ENCODE data around the gene TBX1.

TBX1 gene

DNA sequence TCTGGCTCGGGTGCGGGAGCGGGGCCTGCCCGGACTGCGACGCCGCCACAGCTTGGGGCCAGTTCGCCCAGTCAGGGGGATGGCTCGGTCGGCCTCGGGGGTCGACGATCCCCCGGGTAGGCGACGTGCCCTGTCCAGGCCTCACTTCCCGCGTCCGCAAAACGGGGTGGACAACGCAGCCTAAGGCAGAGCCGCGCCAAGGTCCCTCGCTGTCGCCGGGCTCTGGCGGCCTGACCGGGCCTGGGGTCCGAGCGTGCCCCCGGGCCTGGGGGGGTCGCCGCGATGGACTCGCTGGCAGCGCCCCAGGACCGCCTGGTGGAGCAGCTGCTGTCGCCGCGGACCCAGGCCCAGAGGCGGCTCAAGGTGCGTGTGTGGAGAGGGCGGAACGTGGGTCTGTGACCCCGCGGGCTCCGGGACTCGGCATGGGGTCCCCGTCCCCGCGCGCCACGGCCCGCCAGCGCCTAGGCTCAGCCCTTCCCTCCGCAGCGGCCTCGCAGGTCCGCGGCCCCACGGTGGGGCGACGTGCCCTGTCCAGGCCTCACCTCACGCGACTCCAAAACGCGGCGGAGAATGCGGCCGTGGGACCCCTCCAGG lies 42.0 kb upstream of the TBX1 start:
- Histone ChIP-seq H3K4me3 (ENCODE audit: low read depth, low read length) (peak overlapping the region; percentile 60), H3K9me3 (ENCODE audit: control insufficient read depth, insufficient read depth, low read length) (no peaks in the 10 kb centered on the region), H3K27me3 (ENCODE audit: control insufficient read depth, insufficient read depth, low read length) (peaks cover 95% of the 10 kb centered on the region), H3K4me1 (ENCODE audit: control insufficient read depth, insufficient read depth, low read length) (peaks cover 11% of the 10 kb centered on the region), H3K36me3 (ENCODE audit: control insufficient read depth, insufficient read depth, low read length) (no peaks in the 10 kb centered on the region), H3K9ac (ENCODE audit: low read depth, low read length) (no peak overlapping the region), H3K27ac (ENCODE audit: low read depth, low read length) (no peak overlapping the region)

GRCh38 chr22:19719050-19719482 lies 41.5 kb upstream of the TBX1 start:
- H3K27me3 ChIP-seq (ENCODE audit: control insufficient read depth, insufficient read depth, low read length) = peaks cover 95% of the 10 kb centered on the region
- H3K4me3 ChIP-seq (ENCODE audit: low read depth, low read length) = peak overlapping the region; percentile 60; the same call in 1 of the 2 replicates
- no peaks in the 10 kb centered on the region for H3K9me3 ChIP-seq (ENCODE audit: control insufficient read depth, insufficient read depth, low read length)
- H3K27ac ChIP-seq (ENCODE audit: low read depth, low read length) = no peak overlapping the region
- H3K4me1 ChIP-seq (ENCODE audit: control insufficient read depth, insufficient read depth, low read length) = peaks cover 11% of the 10 kb centered on the region
- H3K36me3 ChIP-seq (ENCODE audit: control insufficient read depth, insufficient read depth, low read length) = no peaks in the 10 kb centered on the region
- no peak overlapping the region for H3K9ac ChIP-seq (ENCODE audit: low read depth, low read length)

DNA sequence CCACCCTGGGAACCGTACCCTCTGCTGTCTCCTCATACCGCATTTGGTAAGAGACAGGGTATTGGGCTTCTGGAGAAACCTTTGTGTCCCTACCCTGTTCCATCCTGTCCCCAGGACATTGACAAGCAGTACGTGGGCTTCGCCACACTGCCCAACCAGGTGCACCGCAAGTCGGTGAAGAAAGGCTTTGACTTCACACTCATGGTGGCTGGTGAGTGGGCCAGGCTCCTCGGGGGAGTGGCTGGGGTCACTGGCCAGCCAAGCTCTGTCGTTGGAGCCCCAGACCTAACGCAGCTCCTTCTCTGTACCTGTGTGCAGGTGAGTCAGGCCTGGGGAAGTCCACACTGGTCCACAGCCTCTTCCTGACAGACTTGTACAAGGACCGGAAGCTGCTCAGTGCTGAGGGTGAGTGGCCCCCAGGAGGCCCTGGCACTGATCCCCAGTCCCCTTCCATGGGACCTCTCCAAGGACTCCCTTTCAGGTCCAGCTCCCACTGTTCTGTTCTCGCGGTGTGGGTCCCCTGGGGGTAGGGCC lies 41.0 kb upstream of the TBX1 start:
- H3K36me3 ChIP-seq (ENCODE audit: control insufficient read depth, insufficient read depth, low read length) = no peaks in the 10 kb centered on the region
- no peak overlapping the region for H3K4me3 ChIP-seq (ENCODE audit: low read depth, low read length)
- peaks cover 98% of the 10 kb centered on the region for H3K27me3 ChIP-seq (ENCODE audit: control insufficient read depth, insufficient read depth, low read length)
- no peaks in the 10 kb centered on the region for H3K9me3 ChIP-seq (ENCODE audit: control insufficient read depth, insufficient read depth, low read length)
- no peak overlapping the region for H3K27ac ChIP-seq (ENCODE audit: low read depth, low read length)
- peaks cover 11% of the 10 kb centered on the region for H3K4me1 ChIP-seq (ENCODE audit: control insufficient read depth, insufficient read depth, low read length)
- H3K9ac ChIP-seq (ENCODE audit: low read depth, low read length) = no peak overlapping the region

DNA sequence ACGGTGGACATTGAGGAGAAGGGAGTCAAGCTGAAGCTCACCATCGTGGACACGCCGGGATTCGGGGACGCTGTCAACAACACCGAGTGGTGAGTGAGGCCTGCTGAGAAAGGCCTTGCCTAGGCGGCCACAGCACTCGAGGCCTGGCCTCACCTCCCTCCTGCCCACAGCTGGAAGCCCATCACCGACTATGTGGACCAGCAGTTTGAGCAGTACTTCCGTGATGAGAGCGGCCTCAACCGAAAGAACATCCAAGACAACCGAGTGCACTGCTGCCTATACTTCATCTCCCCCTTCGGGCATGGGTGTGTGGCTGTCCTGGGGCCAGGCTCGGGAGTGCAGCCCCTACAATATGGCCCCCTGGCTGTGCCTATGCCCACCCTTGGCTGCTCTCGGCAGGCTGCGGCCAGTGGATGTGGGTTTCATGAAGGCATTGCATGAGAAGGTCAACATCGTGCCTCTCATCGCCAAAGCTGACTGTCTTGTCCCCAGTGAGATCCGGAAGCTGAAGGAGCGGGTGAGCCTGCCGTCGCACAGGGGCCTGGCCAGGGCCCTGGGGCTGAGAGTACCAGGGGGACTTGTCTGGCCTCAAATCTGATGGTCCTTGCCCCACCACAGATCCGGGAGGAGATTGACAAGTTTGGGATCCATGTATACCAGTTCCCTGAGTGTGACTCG lies 40.3 kb upstream of the TBX1 start:
- Histone ChIP-seq H3K27ac (ENCODE audit: low read depth, low read length) (no peak overlapping the region), H3K4me1 (ENCODE audit: control insufficient read depth, insufficient read depth, low read length) (peaks cover 11% of the 10 kb centered on the region), H3K36me3 (ENCODE audit: control insufficient read depth, insufficient read depth, low read length) (no peaks in the 10 kb centered on the region), H3K4me3 (ENCODE audit: low read depth, low read length) (no peak overlapping the region), H3K9ac (ENCODE audit: low read depth, low read length) (no peak overlapping the region), H3K27me3 (ENCODE audit: control insufficient read depth, insufficient read depth, low read length) (peaks cover 98% of the 10 kb centered on the region), H3K9me3 (ENCODE audit: control insufficient read depth, insufficient read depth, low read length) (no peaks in the 10 kb centered on the region)

DNA sequence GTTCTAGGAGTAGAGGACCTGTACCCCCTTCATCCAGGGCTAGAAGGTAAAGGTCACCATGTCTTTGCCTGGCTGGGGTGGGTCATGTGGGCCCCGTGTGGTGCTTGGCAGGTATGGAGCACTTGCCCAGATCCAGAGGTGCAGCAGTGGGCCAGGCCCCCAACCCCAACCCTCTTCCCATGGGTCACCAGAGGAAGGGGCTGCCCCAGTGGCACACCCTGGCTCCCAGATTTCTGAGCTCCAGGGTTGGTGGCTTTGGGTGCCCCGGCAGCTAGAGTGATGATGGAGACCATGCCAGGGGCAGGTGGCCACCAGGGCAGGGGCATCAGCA lies 39.6 kb upstream of the TBX1 start:
- Histone ChIP-seq H3K9me3 (ENCODE audit: control insufficient read depth, insufficient read depth, low read length) (no peaks in the 10 kb centered on the region), H3K4me3 (ENCODE audit: low read depth, low read length) (no peak overlapping the region), H3K4me1 (ENCODE audit: control insufficient read depth, insufficient read depth, low read length) (peaks cover 11% of the 10 kb centered on the region), H3K27ac (ENCODE audit: low read depth, low read length) (no peak overlapping the region), H3K36me3 (ENCODE audit: control insufficient read depth, insufficient read depth, low read length) (no peaks in the 10 kb centered on the region), H3K9ac (ENCODE audit: low read depth, low read length) (no peak overlapping the region), H3K27me3 (ENCODE audit: control insufficient read depth, insufficient read depth, low read length) (peaks cover 99% of the 10 kb centered on the region)

- Histone ChIP-seq H3K36me3 (ENCODE audit: control insufficient read depth, insufficient read depth, low read length) (no peaks in the 10 kb centered on the region), H3K4me3 (ENCODE audit: low read depth, low read length) (peak overlapping the region; percentile 48; the same call in 1 of the 2 replicates), H3K9ac (ENCODE audit: low read depth, low read length) (no peak overlapping the region), H3K4me1 (ENCODE audit: control insufficient read depth, insufficient read depth, low read length) (peaks cover 11% of the 10 kb centered on the region), H3K9me3 (ENCODE audit: control insufficient read depth, insufficient read depth, low read length) (no peaks in the 10 kb centered on the region), H3K27ac (ENCODE audit: low read depth, low read length) (no peak overlapping the region), H3K27me3 (ENCODE audit: control insufficient read depth, insufficient read depth, low read length) (peaks cover 99% of the 10 kb centered on the region)
Observed at GRCh38 chr22:19721330-19722177, 39.0 kb upstream of the TBX1 start.

GRCh38 chr22:19722178-19722981 lies 38.2 kb upstream of the TBX1 start:
- Histone ChIP-seq H3K4me1 (ENCODE audit: control insufficient read depth, insufficient read depth, low read length) (peaks cover 11% of the 10 kb centered on the region), H3K9me3 (ENCODE audit: control insufficient read depth, insufficient read depth, low read length) (no peaks in the 10 kb centered on the region), H3K36me3 (ENCODE audit: control insufficient read depth, insufficient read depth, low read length) (no peaks in the 10 kb centered on the region), H3K4me3 (ENCODE audit: low read depth, low read length) (peak overlapping the region; percentile 53), H3K27ac (ENCODE audit: low read depth, low read length) (no peak overlapping the region), H3K9ac (ENCODE audit: low read depth, low read length) (no peak overlapping the region), H3K27me3 (ENCODE audit: control insufficient read depth, insufficient read depth, low read length) (peaks cover 100% of the 10 kb centered on the region)

DNA sequence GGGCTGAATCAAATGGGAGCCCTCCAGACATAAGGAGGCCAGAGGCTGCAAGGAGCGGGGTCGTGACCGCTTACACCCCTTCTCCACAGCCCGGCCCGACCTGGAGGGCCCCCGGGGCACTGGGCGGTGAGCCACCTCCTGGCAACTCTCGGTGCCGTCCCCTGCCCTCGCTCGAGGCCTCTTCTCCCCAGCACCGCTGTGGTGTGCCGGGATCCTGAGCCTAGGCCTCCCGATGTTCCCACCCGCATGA lies 37.7 kb upstream of the TBX1 start:
- peak overlapping the region; percentile 53 for H3K4me3 ChIP-seq (ENCODE audit: low read depth, low read length)
- H3K27me3 ChIP-seq (ENCODE audit: control insufficient read depth, insufficient read depth, low read length) = peaks cover 100% of the 10 kb centered on the region
- H3K4me1 ChIP-seq (ENCODE audit: control insufficient read depth, insufficient read depth, low read length) = peaks cover 11% of the 10 kb centered on the region
- H3K9me3 ChIP-seq (ENCODE audit: control insufficient read depth, insufficient read depth, low read length) = no peaks in the 10 kb centered on the region
- no peak overlapping the region for H3K27ac ChIP-seq (ENCODE audit: low read depth, low read length)
- no peaks in the 10 kb centered on the region for H3K36me3 ChIP-seq (ENCODE audit: control insufficient read depth, insufficient read depth, low read length)
- H3K9ac ChIP-seq (ENCODE audit: low read depth, low read length) = no peak overlapping the region

DNA sequence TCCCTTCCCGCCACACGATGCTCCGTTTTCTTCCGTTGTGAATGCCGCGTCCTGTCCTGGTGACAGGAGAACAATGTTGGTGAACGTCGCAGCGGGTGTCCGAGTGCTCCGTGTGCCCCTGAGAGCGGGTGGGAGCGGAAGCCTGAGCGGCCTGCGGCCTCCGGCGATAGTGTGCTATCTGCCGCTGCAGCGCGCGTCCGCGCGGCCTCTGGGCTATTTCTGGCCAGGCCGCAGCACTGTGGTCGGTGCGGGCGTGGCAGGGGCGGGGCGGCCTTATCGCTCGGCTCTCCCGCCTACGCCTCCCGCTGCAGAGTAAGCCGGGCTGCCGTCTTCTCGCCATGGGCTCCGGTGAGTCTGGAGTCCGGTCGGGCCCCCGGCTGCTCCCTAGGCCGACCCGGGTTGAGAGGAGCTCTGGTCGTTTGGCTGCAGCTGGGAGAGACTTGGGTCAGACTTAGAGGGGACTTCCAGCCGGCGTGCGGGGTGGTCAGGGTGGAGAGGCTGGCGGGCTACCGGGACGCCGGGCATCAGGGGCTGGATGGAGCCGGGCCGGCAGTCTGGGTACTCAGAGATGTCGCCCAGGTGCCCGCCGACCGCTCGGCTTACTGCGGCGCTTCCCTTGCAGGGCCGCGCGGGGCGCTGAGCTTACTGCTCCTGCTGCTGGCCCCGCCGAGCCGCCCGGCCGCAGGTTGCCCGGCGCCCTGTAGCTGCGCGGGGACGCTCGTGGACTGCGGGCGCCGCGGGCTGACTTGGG lies 37.2 kb upstream of the TBX1 start, which contains the start of gene GP1BB:
Gene GP1BB, plus strand, starts transcription at position 308 of the 751 bp plus-strand sequence. Its CDS starts 31 bp downstream, at position 339.
- Histone ChIP-seq H3K27ac (ENCODE audit: low read depth, low read length) (no peak within 1 kb of the TSS), H3K36me3 (ENCODE audit: control insufficient read depth, insufficient read depth, low read length) (no peaks in the 10 kb centered on the region), H3K4me3 (ENCODE audit: low read depth, low read length) (peak within 1 kb of the TSS; percentile 53), H3K9ac (ENCODE audit: low read depth, low read length) (no peak within 1 kb of the TSS), H3K27me3 (ENCODE audit: control insufficient read depth, insufficient read depth, low read length) (peaks cover 100% of the 10 kb centered on the region), H3K9me3 (ENCODE audit: control insufficient read depth, insufficient read depth, low read length) (no peaks in the 10 kb centered on the region), H3K4me1 (ENCODE audit: control insufficient read depth, insufficient read depth, low read length) (peaks cover 11% of the 10 kb centered on the region)
